ENCODE data around the gene HDAC10.
"Not testable (repeated sequence)": the region's sequence is repeated elsewhere in the genome, so short reads cannot be mapped to it uniquely, and the experiment has no call there.

DNA sequence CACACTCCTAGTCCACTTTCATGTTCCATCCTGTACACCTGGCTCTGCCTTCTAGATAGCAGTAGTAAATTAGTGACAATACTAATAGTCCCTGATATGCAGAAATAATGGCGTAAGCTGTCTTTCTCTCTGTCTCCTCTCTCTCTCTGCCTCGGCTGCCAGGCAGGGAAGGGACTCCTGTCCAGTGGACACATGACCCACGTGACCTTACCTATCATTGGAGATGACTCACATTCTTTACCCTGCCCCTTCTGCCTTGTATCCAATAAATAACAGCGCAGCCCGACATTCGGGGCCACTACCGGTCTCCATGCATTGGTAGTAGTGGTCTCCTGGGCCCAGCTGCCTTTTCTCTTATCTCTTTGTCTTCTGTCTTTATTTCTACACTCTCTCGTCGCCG, 22.7 kb upstream of the HDAC10 start:
- TF ChIP-seq CTCF (IDR thresholded peaks at IDR 0.05); POLR2A (IDR thresholded peaks at IDR 0.05; ENCODE audit: low read depth); EP300 (IDR thresholded peaks at IDR 0.05): not testable (repeated sequence)
